Psoas muscle (tissue), 8 donors: ENCODE measurements around the gene RPUSD2. TPM values are rescaled to one million over a fixed set of nuclear protein-coding genes. Genes with fewer than 3 reads are reported as not detected.
"Not testable (repeated sequence)": the region's sequence is repeated elsewhere in the genome, so short reads cannot be mapped to it uniquely, and the experiment has no call there.

Experiments used
- ATAC-seq, 4 donors: fragments of 200-7000 bp; cut with Tn5 transposase; one replicate each; pipeline ENCODE4 v1.9.1; 2020; ENCODE audit warnings: moderate library complexity in 3 of 4, mild to moderate bottlenecking in 2 of 4
- DNase-seq, 2 donors: peaks; one replicate each; pipeline ENCODE4 v3.0.0-alpha.2; 2020
- H3K27ac ChIP-seq: fragments of 200-600 bp; one replicate; pipeline ENCODE4 v1.8.0; 2022
- H3K27me3 ChIP-seq, 3 donors: fragments of 200-600 bp in 1 of 3; one replicate each; pipeline versions ENCODE4 v1.6.1 to v1.8.0; 2013 to 2022; ENCODE audit warnings: low read length in 2 of 3, mild to moderate bottlenecking in 2 of 3, moderate library complexity in 1 of 3; ENCODE audit not compliant: insufficient read depth in 3 of 3
- H3K36me3 ChIP-seq, 2 donors: fragments of 200-600 bp in 1 of 2; one replicate each; pipeline versions ENCODE4 v1.6.1 to v1.8.0; 2013 to 2022; ENCODE audit warnings: low read depth in 1 of 2, mild to moderate bottlenecking in 1 of 2, moderate library complexity in 1 of 2; ENCODE audit not compliant: insufficient read depth in 1 of 2
- H3K4me1 ChIP-seq: fragments of 200-600 bp; one replicate; pipeline ENCODE4 v1.8.0; 2022
- H3K4me3 ChIP-seq: fragments of 200-600 bp; one replicate; pipeline ENCODE4 v1.8.0; 2022; ENCODE audit warnings: mild to moderate bottlenecking
- H3K9me3 ChIP-seq: fragments of 200-600 bp; one replicate; pipeline ENCODE4 v1.8.0; 2022
- WGBS, 3 donors: extraction: QIAGEN DNeasy Blood & Tissue Kit; methylation state at CpG; one replicate each; pipeline versions ENCODE4 v1.1.6 to v1.1.7; 2013; 5-methylcytosine and 5-hydroxymethylcytosine counted together
- intact Hi-C, 2 donors: fragments of 100-400 bp; cut with DNase I; formaldehyde crosslinking; loops; one replicate each; pipeline versions ENCODE4 v1.11.0 to v1.14.2; 2022
- polyA plus RNA-seq, 3 donors: library from polyadenylated mRNA; stranded (reverse); fragments of 200-250 nt; gene quantifications; one replicate each; pipeline ENCODE4 v1.2.3, GENCODE V29; 2013
- total RNA-seq, 4 donors: library from RNA; stranded (reverse); fragmentation: NEBNext Ultra II Directional in 2 of 4; extraction: Animal tissue kit (Norgen Biotek cat#: 25700) in 2 of 4; gene quantifications; one replicate each; pipeline versions ENCODE4 v1.2.1 to v1.2.4, GENCODE V29; 2021 to 2023
- TF ChIP-seq, protein P1 (sequence below): fragments of 200-600 bp; IDR thresholded peaks from one replicate; pipeline ENCODE4 v1.8.0; 2022; ENCODE audit warnings: antibody characterized with exemption
- donor health status: healthy with polysubstance abuse.
- donor health status: DM: no; HTN: no; CAD: no; lungs with moderate emphysema.
- donor health status: Bipolar disorder and iron deficiency.
- donor health status: healthy.
- donor health status: DM: yes; HTN: yes; CAD: no.
- donor health status: DM: no; HTN: no; CAD: no.
- donor health status: DM: no; HTN: no; CAD: no.
- donor health status: DM: yes; HTN: yes; CAD: no.

Gene RPUSD2
- total and polyA plus RNA-seq, 7 donors: 8.7 to 12.5 (median 10.3) TPM

DNA sequence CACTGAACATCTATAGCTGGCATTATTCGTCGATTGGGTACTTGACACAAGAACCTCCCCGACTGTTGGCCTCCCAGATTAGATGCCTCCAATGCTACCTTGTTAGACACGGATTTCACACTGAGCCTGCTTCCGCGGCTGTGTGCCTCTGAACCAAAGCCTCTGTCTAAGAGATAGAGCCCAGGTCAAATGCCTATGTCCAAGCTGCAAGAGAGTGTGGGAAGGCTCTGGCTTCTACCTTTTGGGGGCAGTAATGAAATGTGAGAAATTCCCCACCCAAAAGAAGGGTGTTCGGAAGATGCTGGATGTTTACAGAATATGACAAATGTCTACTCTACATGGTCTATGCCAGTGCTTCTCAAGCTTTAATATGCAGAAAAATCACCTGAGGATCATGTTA is 2.0 kb upstream of the RPUSD2 start:
- ATAC-seq: no peak
- H3K27me3 ChIP-seq: no peaks in the 10 kb centered on the region
- DNase-seq: no peak
- TF ChIP-seq, protein P1, sequence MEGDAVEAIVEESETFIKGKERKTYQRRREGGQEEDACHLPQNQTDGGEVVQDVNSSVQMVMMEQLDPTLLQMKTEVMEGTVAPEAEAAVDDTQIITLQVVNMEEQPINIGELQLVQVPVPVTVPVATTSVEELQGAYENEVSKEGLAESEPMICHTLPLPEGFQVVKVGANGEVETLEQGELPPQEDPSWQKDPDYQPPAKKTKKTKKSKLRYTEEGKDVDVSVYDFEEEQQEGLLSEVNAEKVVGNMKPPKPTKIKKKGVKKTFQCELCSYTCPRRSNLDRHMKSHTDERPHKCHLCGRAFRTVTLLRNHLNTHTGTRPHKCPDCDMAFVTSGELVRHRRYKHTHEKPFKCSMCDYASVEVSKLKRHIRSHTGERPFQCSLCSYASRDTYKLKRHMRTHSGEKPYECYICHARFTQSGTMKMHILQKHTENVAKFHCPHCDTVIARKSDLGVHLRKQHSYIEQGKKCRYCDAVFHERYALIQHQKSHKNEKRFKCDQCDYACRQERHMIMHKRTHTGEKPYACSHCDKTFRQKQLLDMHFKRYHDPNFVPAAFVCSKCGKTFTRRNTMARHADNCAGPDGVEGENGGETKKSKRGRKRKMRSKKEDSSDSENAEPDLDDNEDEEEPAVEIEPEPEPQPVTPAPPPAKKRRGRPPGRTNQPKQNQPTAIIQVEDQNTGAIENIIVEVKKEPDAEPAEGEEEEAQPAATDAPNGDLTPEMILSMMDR: no peak
- H3K36me3 ChIP-seq: peaks cover 3 to 19% of the 10 kb centered on the region in 2 donors
- WGBS, 3 donors: 30 to 63% (median 31%) methylated on average over 7 of the region's 7 CpGs
- H3K27ac ChIP-seq: no peak overlapping the region
- no peaks in the 10 kb centered on the region for H3K9me3 ChIP-seq
- peaks cover 24% of the 10 kb centered on the region for H3K4me1 ChIP-seq
- no peak overlapping the region for H3K4me3 ChIP-seq
- intact Hi-C loops: no loop called here

DNA sequence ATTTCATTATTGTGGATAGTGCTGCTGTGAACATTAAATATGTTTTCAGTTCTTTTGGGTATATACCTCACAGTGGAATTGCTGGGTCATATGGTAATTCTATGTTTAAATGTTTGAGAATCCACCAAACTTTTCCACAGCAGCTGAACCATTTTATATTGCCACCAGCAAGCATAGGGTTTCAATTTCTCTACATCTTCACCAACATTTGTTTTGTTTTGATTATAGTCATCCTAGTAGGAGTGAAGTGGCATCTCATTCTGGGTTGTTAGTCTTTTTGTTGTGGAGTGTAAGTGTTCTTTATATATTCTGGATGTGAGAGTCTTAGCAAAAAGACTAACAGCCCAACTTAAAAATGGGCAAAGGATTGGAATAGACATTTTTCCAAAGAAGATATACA is 6.0 kb downstream of the RPUSD2 start:
- no peaks in the 10 kb centered on the region for H3K27me3 ChIP-seq
- H3K4me1 ChIP-seq: peaks cover 8% of the 10 kb centered on the region
- ATAC-seq: no peak
- DNase-seq: no peak
- H3K9me3 ChIP-seq: no peaks in the 10 kb centered on the region
- TF ChIP-seq, protein P1: no peak
- intact Hi-C loops: no loop called here
- H3K4me3 ChIP-seq: no peak overlapping the region
- no peak overlapping the region for H3K27ac ChIP-seq
- H3K36me3 ChIP-seq: peaks cover 3 to 42% of the 10 kb centered on the region in 2 donors

DNA sequence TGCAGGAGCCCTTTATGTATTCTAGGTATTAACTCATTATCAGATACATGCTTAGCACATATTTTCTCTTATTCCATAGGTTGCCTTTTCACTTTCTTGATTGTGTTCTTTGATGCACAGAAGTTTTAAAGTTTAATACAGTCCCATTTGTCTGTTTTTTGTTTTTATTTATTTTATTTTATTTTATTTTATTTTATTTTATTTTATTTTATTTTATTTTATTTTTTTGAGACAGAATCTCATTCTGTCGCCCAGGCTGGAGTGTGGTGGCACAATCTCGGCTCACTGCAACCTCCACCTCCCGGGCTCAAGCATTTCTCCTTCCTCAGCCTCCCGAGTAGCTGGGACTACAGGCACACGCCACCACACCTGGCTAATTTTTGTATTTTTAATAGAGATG is 7.8 kb downstream of the RPUSD2 start:
- H3K4me1 ChIP-seq, H3K27me3 ChIP-seq, intact Hi-C loops, DNase-seq, H3K27ac ChIP-seq, H3K4me3 ChIP-seq, ATAC-seq, H3K9me3 ChIP-seq: not testable (repeated sequence)
- H3K36me3 ChIP-seq: peaks cover 0 to 34% of the 10 kb centered on the region in 2 donors
- WGBS, 3 donors: 96 to 98% (median 97%) methylated on average over 5 of the region's 5 CpGs

DNA sequence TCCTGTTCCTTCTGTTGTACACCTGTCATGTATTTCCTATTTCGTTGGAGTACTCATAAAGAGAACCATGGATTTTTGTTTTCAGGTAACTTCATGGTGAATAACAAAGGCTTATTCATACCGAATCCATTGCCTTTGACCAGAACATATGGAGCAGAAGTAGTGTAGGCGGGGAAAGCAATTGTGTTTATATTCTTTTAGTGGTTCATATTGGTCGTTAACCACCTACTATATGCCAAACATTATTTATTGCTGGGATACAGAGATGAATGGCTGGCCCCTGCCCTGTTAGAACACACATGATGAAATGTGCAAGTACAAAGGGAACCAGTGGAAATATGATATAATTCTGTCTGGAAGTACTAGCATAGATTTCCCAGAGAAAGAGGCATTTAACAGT is 9.8 kb downstream of the RPUSD2 start:
- no peaks in the 10 kb centered on the region for H3K4me1 ChIP-seq
- no peak overlapping the region for H3K27ac ChIP-seq
- peaks cover 0 to 14% of the 10 kb centered on the region in 2 donors for H3K36me3 ChIP-seq
- no peaks in the 10 kb centered on the region for H3K27me3 ChIP-seq
- no peak for DNase-seq
- H3K4me3 ChIP-seq: no peak overlapping the region
- intact Hi-C loops: no loop called here
- ATAC-seq: no peak
- 53 to 63% (median 55%) methylated on average over 4 of the region's 4 CpGs for WGBS, 3 donors
- TF ChIP-seq, protein P1: no peak
- H3K9me3 ChIP-seq: no peaks in the 10 kb centered on the region

DNA sequence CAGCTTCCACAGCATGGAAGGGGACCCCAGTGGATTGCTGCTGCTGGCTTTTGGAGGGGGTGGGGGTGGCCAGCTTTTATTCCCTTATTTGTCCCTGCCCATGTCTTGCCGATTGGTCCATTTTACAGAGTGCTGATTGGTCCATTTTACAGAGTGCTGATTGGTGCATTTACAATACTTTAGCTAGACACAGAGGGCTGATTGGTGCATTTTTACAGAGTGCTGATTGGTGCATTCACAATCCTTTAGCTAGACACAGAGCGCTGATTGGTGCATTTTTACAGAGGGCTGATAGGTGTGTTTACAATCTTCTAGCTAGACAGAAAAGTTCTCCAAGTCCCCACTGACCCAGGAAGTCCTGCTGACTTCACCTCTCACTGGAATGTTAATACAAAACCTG is 12.7 kb downstream of the RPUSD2 start:
- H3K9me3 ChIP-seq, H3K4me3 ChIP-seq, ATAC-seq, H3K36me3 ChIP-seq, H3K27me3 ChIP-seq, H3K4me1 ChIP-seq, DNase-seq, H3K27ac ChIP-seq: not testable (repeated sequence)
- intact Hi-C loops: loop anchor here in 1 of 2 donors (10.0 kb wide), 1 partner anchor 203 kb away; no protein-coding TSS in a partner anchor
- 80 to 94% (median 80%) methylated on average over 2 of the region's 2 CpGs for WGBS, 3 donors

DNA sequence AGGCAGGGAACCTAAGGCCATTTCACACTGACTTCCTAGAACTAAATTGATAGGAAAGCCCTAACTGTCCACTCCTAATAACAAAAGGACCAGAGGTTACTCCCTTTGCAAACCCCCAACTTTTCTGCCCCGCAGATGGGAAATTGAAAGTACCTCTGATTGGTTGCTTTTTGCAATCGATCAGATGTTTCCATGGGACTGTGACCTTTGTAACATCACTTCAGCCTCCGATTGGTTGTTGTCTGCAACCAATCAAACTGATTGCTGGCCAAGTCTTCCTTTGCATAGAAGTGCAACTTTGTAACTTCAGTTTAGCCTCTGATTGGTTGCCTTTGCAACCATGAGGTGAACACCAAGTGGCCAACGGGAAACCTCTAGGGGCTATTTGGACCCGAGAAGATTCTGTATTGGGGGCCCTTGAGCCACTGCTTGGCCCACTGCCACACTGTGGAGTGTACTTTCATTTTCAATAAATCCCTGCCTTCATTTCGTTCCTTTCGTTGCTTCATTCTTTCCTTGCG is 13.7 kb downstream of the RPUSD2 start:
- ATAC-seq (peak in 3 of 4 donors; percentile 40 to 76 (median 65)), DNase-seq (no peak)
- Histone ChIP-seq H3K27me3 (no peaks in the 10 kb centered on the region), H3K36me3 (no peaks in the 10 kb centered on the region), H3K9me3 (no peaks in the 10 kb centered on the region), H3K4me1 (no peaks in the 10 kb centered on the region), H3K27ac (no peak overlapping the region), H3K4me3 (peak overlapping the region; percentile 56)
- TF ChIP-seq, protein P1: no peak
- 41 to 65% (median 45%) methylated on average over 8 of the region's 8 CpGs for WGBS, 3 donors
- intact Hi-C loops: loop anchor here in 1 of 2 donors (10.0 kb wide), 1 partner anchor 202 kb away; no protein-coding TSS in a partner anchor
